TTC549 (cell line): ENCODE measurements around the gene GSTO1.
A peak's percentile ranks its signal among the peaks of the same experiment; 100 is the strongest.
"Not testable (repeated sequence)": the region's sequence is repeated elsewhere in the genome, so short reads cannot be mapped to it uniquely, and the experiment has no call there.

Source experiments
- FAIRE-seq: peaks from 2 replicates; lab custom pipeline; 2012; peaks lifted over from hg19 to GRCh38; lab: Jason Lieb, UNC

Gene GSTO1

GRCh38 chr10:104254493-104255310 is at the start of gene GSTO1:
TSS of gene GSTO1 (plus strand) at chr10:104254892. CDS start at chr10:104254929, 37 bp downstream.
- FAIRE-seq = no peak

- no peak for FAIRE-seq
Observed at GRCh38 chr10:104208730-104209129, 46.0 kb upstream of the GSTO1 start.

- peak; percentile 45 for FAIRE-seq
Observed at GRCh38 chr10:104209575-104210198, 45.0 kb upstream of the GSTO1 start.

- no peak for FAIRE-seq
Observed at GRCh38 chr10:104216631-104217030, 38.1 kb upstream of the GSTO1 start.

- no peak for FAIRE-seq
Observed at GRCh38 chr10:104218751-104219150, 35.9 kb upstream of the GSTO1 start.

- no peak for FAIRE-seq
Observed at GRCh38 chr10:104220522-104220921, 34.2 kb upstream of the GSTO1 start.

- FAIRE-seq = no peak
Observed at GRCh38 chr10:104223304-104223703, 31.4 kb upstream of the GSTO1 start.

- FAIRE-seq = no peak
Observed at GRCh38 chr10:104230490-104230889, 24.2 kb upstream of the GSTO1 start.

GRCh38 chr10:104231784-104232612 is 22.7 kb upstream of the GSTO1 start, which contains the start of gene CFAP43:
TSS of gene CFAP43 (minus strand) at chr10:104232364. CDS start at chr10:104232246, 118 bp downstream.
- peak; percentile 88 for FAIRE-seq

GRCh38 chr10:104232613-104233102 is 22.0 kb upstream of the GSTO1 start:
- no peak for FAIRE-seq

- FAIRE-seq = no peak
Observed at GRCh38 chr10:104233817-104234216, 20.9 kb upstream of the GSTO1 start.

- FAIRE-seq = no peak
Observed at GRCh38 chr10:104234934-104235333, 19.8 kb upstream of the GSTO1 start.

- FAIRE-seq = no peak
Observed at GRCh38 chr10:104235801-104236200, 18.9 kb upstream of the GSTO1 start.

- FAIRE-seq = no peak
Observed at GRCh38 chr10:104240078-104240477, 14.6 kb upstream of the GSTO1 start.

GRCh38 chr10:104242545-104242944 is 12.1 kb upstream of the GSTO1 start:
- no peak for FAIRE-seq

- FAIRE-seq = not testable (repeated sequence)
Observed at GRCh38 chr10:104243009-104243408, 11.7 kb upstream of the GSTO1 start.

GRCh38 chr10:104243512-104243911 is 11.2 kb upstream of the GSTO1 start:
- no peak for FAIRE-seq

GRCh38 chr10:104245066-104245632 is 9.5 kb upstream of the GSTO1 start:
- no peak for FAIRE-seq

GRCh38 chr10:104246976-104247375 is 7.7 kb upstream of the GSTO1 start:
- no peak for FAIRE-seq

- FAIRE-seq = no peak
Observed at GRCh38 chr10:104247513-104248146, 7.1 kb upstream of the GSTO1 start.

GRCh38 chr10:104248931-104249330 is 5.8 kb upstream of the GSTO1 start:
- FAIRE-seq = not testable (repeated sequence)

- FAIRE-seq = no peak
Observed at GRCh38 chr10:104250371-104250770, 4.3 kb upstream of the GSTO1 start.
